Right lobe of liver (tissue), 6 donors: ENCODE measurements around the gene CPPED1. TPM values are rescaled to one million over a fixed set of nuclear protein-coding genes. Genes with fewer than 3 reads are reported as not detected.
A peak's percentile ranks its signal among the peaks of the same experiment; 100 is the strongest.

Source experiments
- ATAC-seq, 4 donors: fragments of 200-7000 bp; cut with Tn5 transposase; one replicate each; pipeline ENCODE4 v1.9.1; 2020; ENCODE audit warnings: mild to moderate bottlenecking in 4 of 4, moderate library complexity in 4 of 4
- DNase-seq, 3 donors: peaks; one replicate each; pipeline ENCODE4 v3.0.0-alpha.2; 2020
- H3K27ac ChIP-seq, 3 donors: fragments of 200-600 bp; one replicate each; pipeline ENCODE4 v1.8.0; 2022
- H3K27me3 ChIP-seq, 2 donors: fragments of 200-600 bp; one replicate each; pipeline ENCODE4 v1.8.0; 2022
- H3K36me3 ChIP-seq, 4 donors: fragments of 200-600 bp; sonication (generic) in 1 of 4; one replicate each; pipeline versions ENCODE4 v1.5.1 to v1.8.0; 2017 to 2022; ENCODE audit warnings: control low read depth in 1 of 4
- H3K4me1 ChIP-seq, 4 donors: fragments of 200-600 bp; sonication (generic) in 1 of 4; one replicate each; pipeline versions ENCODE4 v1.5.1 to v1.8.0; 2017 to 2022; ENCODE audit warnings: control low read depth in 1 of 4
- H3K4me3 ChIP-seq, 3 donors: fragments of 200-600 bp; one replicate each; pipeline ENCODE4 v1.8.0; 2022
- H3K9me3 ChIP-seq, 4 donors: fragments of 200-600 bp; sonication (generic) in 1 of 4; one replicate each; pipeline versions ENCODE4 v1.5.1 to v1.8.0; 2017 to 2022; ENCODE audit warnings: control low read depth in 1 of 4
- CTCF ChIP-seq, 4 donors: fragments of 200-600 bp in 3 of 4; fragments of 450-650 bp in 1 of 4; IDR thresholded peaks; one replicate each; pipeline versions ENCODE4 v1.5.1 to v1.8.0; 2016 to 2022; ENCODE audit warnings: antibody characterized with exemption in 4 of 4, mild to moderate bottlenecking in 2 of 4
- POLR2A ChIP-seq: fragments of 450-650 bp; IDR thresholded peaks from one replicate; pipeline ENCODE4 v1.6.1; 2017; ENCODE audit warnings: antibody characterized with exemption, mild to moderate bottlenecking
- WGBS: methylation state at CpG from one replicate; pipeline ENCODE4 v1.1.6; 2018; ENCODE audit warnings: low coverage, low lambda C conversion rate; ENCODE audit not compliant: insufficient coverage; ENCODE audit errors: missing lambda C conversion rate; 5-methylcytosine and 5-hydroxymethylcytosine counted together
- intact Hi-C, 2 donors: fragments of 100-400 bp; cut with DNase I; formaldehyde crosslinking; loops; one replicate each; pipeline versions ENCODE4 v1.11.2 to v1.14.1; 2022
- total RNA-seq, 6 experiments: library from RNA; depleted of rRNA in 2 of 6; stranded (reverse); fragments of >200 nt in 2 of 6; fragmentation: NEBNext Ultra II Directional in 3 of 6; extraction: Animal tissue kit (Norgen Biotek cat#: 25700) in 3 of 6; gene quantifications; one replicate each; pipeline versions ENCODE4 v1.1.0 to v1.2.4, GENCODE V29; 2016 to 2023
- donor health status: DM: no; HTN: yes; CAD: no.
- donor health status: DM: no; HTN: no; CAD: no.
- donor health status: DM: no; HTN: no; CAD: no.
- donor health status: DM: no; HTN: yes; CAD: no.
- donor health status: DM: no; HTN: yes; CAD: no.

Gene CPPED1
- total RNA-seq, 6 experiments from 2014 or later = 24.0 to 41.6 (median 31.0) TPM

- Histone ChIP-seq H3K36me3 (no peaks in the 10 kb centered on the region), H3K27me3 (no peaks in the 10 kb centered on the region), H3K9me3 (no peaks in the 10 kb centered on the region), H3K4me1 (peaks cover 0 to 14% (median 2%) of the 10 kb centered on the region in 4 donors), H3K4me3 (no peak overlapping the region), H3K27ac (no peak overlapping the region)
- no peak for ATAC-seq
- WGBS = 70% methylated on average over 3 of the region's 4 CpGs
- intact Hi-C loops = no loop called here
- TF ChIP-seq CTCF (IDR thresholded peaks at IDR 0.05) (no peak), POLR2A (no peak)
- DNase-seq = no peak
These were observed 150.8 kb downstream of the CPPED1 start for GRCh38 chr16:12652924-12653323.

DNA sequence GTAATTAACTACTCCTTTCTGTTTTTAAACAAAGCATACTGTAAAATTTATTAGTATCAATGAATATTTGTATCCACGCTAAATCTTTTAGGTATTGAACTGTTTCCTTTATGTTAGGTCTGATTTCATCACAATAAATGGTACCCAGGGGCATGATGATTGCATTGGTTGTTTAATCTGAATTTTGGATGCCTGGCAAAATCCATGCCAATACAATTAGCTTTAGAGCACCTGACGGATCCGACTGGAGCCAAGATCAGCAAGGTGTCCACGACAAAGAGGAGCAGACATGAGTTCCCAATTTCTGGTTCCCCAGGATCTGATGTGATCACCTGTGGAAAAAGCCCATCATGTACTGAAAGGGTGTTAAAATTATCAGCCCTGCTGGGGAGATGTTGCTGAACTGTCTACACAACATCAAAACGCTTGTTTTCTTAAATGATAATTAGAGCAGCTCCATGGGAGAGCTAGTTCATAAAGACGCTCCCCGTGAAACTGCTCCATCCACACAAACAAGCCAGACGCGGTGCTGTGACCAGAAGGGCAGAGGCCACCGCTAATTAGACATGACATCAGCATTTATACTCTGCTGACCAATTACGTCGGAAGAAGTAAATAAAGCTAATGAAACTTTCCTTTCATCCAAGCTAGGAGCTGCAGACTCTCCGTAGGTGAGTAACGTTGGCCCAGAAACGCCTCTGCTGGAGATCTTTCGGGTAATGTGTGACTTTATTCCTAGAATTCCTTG, 151.7 kb downstream of the CPPED1 start:
- ATAC-seq = peak; percentile 56 to 78 (median 73)
- intact Hi-C loops = no loop called here
- no peaks in the 10 kb centered on the region for H3K9me3 ChIP-seq
- 49% methylated on average over 13 of the region's 16 CpGs for WGBS
- H3K4me3 ChIP-seq = no peak overlapping the region
- peaks cover 0 to 16% (median 5%) of the 10 kb centered on the region in 4 donors for H3K4me1 ChIP-seq
- H3K27me3 ChIP-seq = no peaks in the 10 kb centered on the region
- no peak for DNase-seq
- peak overlapping the region in 1 of 3 donors; percentile 65 for H3K27ac ChIP-seq
- no peaks in the 10 kb centered on the region for H3K36me3 ChIP-seq
- no peak for TF ChIP-seq CTCF (IDR thresholded peaks at IDR 0.05)
- no peak for TF ChIP-seq POLR2A

DNA sequence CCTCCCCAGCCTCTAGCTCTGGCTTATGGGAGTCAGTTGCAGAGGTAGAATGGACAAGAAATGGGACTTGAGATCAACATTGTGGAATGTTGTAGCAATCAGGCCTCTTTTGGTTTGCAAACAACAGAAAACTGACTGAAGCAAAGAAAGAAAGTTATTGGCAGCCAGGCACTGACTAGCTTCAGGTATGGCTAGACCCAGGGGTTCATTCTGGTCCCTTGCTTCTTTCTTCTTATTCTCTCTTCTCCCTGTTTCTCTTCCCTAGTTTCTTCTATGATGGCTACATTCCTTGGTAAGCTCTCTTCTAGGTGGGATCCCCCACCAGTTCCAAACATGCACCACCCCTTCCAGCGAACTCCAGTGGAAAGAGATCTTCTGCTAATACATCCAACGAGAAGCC, 154.3 kb downstream of the CPPED1 start:
- ATAC-seq = no peak
- no peak for TF ChIP-seq CTCF (IDR thresholded peaks at IDR 0.05)
- TF ChIP-seq POLR2A = no peak
- Histone ChIP-seq H3K4me3 (no peak overlapping the region), H3K27me3 (no peaks in the 10 kb centered on the region), H3K36me3 (no peaks in the 10 kb centered on the region), H3K27ac (no peak overlapping the region), H3K9me3 (no peaks in the 10 kb centered on the region), H3K4me1 (peaks cover 0 to 42% (median 5%) of the 10 kb centered on the region in 4 donors)
- WGBS = 100% methylated on average over 2 of the region's 2 CpGs
- no peak for DNase-seq
- intact Hi-C loops = no loop called here

DNA sequence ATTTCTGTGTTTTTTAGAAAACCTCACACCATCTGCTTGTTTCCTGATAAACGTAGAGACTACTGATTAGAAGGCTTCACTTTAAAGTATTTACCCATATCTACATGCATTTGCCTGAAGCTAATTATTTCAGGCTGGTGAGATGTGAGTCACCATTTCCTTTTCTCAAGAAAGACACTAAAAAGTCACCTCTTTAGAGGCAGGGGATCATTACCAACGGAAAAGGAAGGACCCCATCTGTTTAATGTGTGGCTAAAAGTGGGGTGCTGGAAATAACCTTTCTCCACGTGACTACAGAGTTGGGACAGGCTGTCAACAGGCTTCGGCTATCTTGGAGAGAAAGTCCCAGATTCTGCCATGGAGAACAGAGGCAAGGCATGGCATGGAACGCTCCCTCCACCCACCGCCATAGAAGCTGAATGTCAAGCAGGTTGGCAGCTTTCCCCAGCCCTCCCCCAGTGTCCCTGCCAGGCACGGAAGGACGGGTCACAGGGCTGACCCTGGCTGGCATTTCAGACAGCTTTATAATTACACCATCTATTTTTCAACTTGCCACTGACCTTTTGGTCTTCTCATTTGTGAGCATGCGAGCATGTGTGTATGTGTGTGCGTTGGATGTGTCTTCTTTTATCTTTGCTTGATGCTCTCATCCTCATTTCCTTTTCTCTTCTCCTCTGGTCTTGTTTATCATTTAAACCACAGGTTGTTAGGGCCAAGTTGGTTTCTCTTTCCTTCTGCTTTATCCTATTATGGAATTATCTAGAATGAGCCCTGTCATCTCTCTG, 157.0 kb downstream of the CPPED1 start:
- Histone ChIP-seq H3K4me3 (no peak overlapping the region), H3K27ac (peak overlapping the region; percentile 2 to 68 (median 37))
- WGBS = 7% methylated on average over 7 of the region's 10 CpGs

More for the DNA sequence above, 157.0 kb downstream of the CPPED1 start:
- H3K9me3 ChIP-seq = no peaks in the 10 kb centered on the region
- intact Hi-C loops = no loop called here
- DNase-seq (peak; percentile 86 to 91 (median 90)), ATAC-seq (peak; percentile 73 to 91 (median 80))
- H3K36me3 ChIP-seq = no peaks in the 10 kb centered on the region
- TF ChIP-seq POLR2A = no peak
- TF ChIP-seq CTCF (IDR thresholded peaks at IDR 0.05) = no peak
- H3K4me1 ChIP-seq = peaks cover 0 to 43% (median 5%) of the 10 kb centered on the region in 4 donors
- H3K27me3 ChIP-seq = no peaks in the 10 kb centered on the region
